ENCODE measurements around the gene FBXL7.

Gene FBXL7

DNA sequence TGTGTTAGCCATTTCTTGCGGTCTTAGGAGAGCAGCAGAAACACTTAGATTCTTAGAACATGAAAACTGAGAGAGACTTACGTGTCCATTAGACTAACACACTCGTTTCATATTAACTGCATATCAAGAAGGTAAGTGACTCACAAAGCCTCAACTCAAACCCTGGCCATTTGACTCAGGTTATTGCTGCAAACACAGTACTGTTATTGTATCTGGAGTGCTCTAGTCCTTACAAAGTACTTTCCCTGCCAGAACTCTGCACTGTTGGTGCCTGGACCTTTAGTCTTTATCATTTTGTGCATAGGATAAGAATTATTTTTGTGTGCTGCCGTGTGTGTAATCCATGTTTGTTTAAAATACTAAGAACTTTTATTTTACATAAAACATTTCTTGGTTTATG, 155.7 kb downstream of the FBXL7 start:
- Mint-ChIP-seq H3K27me3 (no peaks in the 10 kb centered on the region), H3K9me3 (peaks cover 0 to 4% of the 10 kb centered on the region in 2 donors), H3K4me1 (no peaks in the 10 kb centered on the region), H3K27ac (no peak overlapping the region), H3K4me3 (no peak overlapping the region)
- DNase-seq (no peak), ATAC-seq (no peak)

DNA sequence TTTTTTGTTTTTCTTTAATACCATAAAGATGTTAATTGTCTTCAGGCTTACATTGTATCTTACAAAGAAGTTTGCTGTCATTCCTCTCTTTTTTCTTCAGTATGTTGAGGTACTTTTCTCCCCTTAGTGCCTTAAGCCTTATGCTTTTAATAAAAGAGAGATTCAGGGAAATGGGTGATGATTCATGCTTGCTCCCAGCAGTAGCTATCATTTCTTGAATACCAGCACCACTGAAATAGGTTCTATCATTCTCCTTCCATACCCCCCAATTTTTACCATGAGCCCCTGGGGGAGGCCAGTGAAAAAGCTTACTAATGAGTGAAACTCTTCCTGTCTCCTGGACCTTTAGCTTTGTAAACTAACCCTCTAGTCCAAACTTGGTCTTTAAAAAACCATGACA, 165.0 kb downstream of the FBXL7 start:
- Mint-ChIP-seq H3K4me1 (no peaks in the 10 kb centered on the region), H3K9me3 (peaks cover 12 to 23% of the 10 kb centered on the region in 2 donors), H3K27ac (no peak overlapping the region), H3K4me3 (no peak overlapping the region), H3K27me3 (no peaks in the 10 kb centered on the region)
- ATAC-seq: no peak
- no peak for DNase-seq

DNA sequence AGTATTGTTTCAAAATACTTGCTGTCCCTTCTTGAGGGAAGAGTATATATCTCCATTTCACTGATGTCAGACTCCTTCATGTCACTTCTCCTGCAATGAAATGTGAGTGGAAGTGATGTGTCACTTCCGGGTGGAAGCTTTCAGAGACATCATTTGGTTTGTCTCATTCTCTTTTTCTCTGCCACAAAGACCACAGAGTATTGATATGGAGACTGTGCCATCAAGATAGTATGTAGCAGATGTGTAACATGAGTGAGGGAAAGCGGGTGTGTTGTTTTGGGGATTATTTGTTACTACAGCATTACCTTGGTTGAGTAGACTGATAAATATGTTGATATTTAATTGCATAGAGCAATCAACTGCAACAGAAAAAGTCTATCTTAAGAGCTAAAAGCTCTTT, 169.8 kb downstream of the FBXL7 start:
- H3K4me3 Mint-ChIP-seq: no peak overlapping the region
- no peak for DNase-seq

DNA sequence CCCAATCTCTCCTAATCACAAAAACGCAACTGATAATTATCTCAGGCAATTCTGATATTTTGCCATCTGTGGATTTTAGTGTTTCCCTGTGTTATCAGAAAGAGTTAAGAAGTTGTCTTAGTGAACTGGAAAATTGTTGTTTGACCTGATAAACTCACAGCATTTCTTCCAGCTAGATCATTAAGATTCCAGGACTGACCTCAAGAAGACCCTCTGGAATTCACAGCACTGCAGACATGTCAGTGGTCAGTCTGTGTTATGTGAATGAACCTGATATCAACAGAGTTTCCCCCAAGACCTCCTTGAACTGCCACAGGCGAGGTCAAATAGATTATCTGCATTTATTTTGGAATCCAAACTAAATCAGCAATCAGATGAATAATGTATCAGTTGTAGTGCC, 174.7 kb downstream of the FBXL7 start:
- Mint-ChIP-seq H3K9me3 (peaks cover 6 to 9% of the 10 kb centered on the region in 2 donors), H3K4me3 (no peak overlapping the region), H3K27me3 (no peaks in the 10 kb centered on the region), H3K4me1 (no peaks in the 10 kb centered on the region), H3K27ac (no peak overlapping the region)
- no peak for DNase-seq
- no peak for ATAC-seq

More for the DNA sequence above, 169.8 kb downstream of the FBXL7 start:
- ATAC-seq: no peak
- no peak overlapping the region for H3K27ac Mint-ChIP-seq
- H3K9me3 Mint-ChIP-seq: peaks cover 6 to 15% of the 10 kb centered on the region in 2 donors
- no peaks in the 10 kb centered on the region for H3K27me3 Mint-ChIP-seq
- H3K4me1 Mint-ChIP-seq: no peaks in the 10 kb centered on the region

DNA sequence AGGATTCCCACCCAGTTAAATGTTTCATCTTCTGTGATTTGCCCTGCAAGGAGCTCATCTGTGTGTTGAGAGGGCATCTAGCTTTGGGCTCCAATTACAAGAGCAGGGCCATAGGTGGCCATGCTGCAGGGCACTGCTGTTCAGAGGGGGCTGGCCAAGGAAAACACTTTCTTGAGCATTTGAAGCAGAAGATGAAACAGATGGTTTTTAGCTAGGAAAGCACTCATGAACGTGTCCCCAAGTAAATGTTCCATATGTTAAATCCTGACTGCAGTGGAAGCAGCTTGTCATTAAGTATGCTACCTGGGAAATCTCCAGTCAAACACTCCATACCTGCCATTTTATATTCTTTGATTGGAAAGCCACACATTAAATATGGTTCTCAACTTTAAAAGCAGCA, 176.6 kb downstream of the FBXL7 start:
- ATAC-seq (no peak), DNase-seq (no peak)
- Mint-ChIP-seq H3K27me3 (no peaks in the 10 kb centered on the region), H3K27ac (no peak overlapping the region), H3K4me1 (no peaks in the 10 kb centered on the region), H3K9me3 (no peaks in the 10 kb centered on the region), H3K4me3 (no peak overlapping the region)

DNA sequence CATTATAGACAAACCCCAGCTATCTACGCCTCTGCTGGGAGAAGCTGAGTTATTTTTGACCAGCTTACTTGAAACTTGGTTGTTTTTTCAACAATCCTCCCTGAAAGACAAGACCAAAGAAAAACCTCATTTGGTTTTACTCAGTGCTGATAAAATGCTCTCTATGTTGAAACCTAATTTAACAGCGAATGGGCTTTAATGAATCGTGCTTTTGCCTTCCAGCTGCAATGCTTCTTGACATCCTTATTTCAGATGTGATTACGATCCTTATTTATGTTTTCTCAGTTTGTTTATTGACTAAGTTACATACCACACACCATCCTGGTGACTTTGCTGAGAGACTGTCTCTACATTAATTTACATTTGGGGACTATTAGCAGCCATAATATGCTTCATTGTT, 179.2 kb downstream of the FBXL7 start:
- H3K27ac Mint-ChIP-seq: no peak overlapping the region

DNA sequence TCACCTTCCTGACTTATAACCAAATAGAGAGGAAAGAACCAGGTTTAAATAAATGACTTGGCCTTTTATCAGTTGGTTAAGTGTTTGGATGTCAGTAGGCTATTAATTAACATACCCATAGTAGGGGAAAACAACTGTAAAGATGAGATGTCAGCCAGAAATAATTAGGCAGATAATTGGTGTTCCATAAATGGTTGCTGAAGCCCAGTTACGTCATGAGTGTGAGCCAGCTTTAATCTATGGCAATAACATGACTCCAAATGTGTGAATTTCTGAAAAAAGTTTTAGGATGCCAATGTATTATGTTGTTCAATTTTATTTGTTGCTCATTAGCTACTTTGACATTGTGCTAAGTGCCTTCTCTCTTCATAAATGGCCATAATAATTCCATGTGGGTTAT, 180.5 kb downstream of the FBXL7 start:
- H3K27ac Mint-ChIP-seq: no peak overlapping the region
- no peak for DNase-seq
- no peak for ATAC-seq
- no peaks in the 10 kb centered on the region for H3K27me3 Mint-ChIP-seq
- no peak overlapping the region for H3K4me3 Mint-ChIP-seq
- H3K4me1 Mint-ChIP-seq: no peaks in the 10 kb centered on the region
- H3K9me3 Mint-ChIP-seq: no peaks in the 10 kb centered on the region

More for the DNA sequence above, 179.2 kb downstream of the FBXL7 start:
- Mint-ChIP-seq H3K27me3 (no peaks in the 10 kb centered on the region), H3K4me1 (no peaks in the 10 kb centered on the region), H3K9me3 (no peaks in the 10 kb centered on the region), H3K4me3 (no peak overlapping the region)
- ATAC-seq (no peak), DNase-seq (no peak)

DNA sequence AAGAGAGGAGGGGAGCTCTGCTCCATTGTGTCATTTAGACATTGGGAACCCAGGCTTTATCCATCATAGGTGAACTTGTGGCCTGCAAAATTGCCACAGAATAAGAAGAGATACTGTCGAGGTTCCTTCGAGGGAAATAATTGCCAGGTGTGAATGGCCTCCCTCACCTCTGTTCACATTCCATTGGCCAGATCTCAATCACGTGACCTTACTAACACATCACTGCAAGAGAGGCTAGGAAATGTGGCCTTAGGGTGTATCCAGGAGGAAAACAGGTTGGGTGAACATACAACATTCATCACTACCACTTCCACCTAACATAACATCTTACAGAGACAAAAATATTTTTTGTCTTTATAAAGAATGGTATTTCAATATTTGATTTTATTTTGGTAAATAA, 182.1 kb downstream of the FBXL7 start:
- ATAC-seq: no peak
- DNase-seq: no peak
- no peaks in the 10 kb centered on the region for H3K27me3 Mint-ChIP-seq
- H3K4me3 Mint-ChIP-seq: no peak overlapping the region
- H3K4me1 Mint-ChIP-seq: no peaks in the 10 kb centered on the region
- H3K27ac Mint-ChIP-seq: no peak overlapping the region
- H3K9me3 Mint-ChIP-seq: no peaks in the 10 kb centered on the region

DNA sequence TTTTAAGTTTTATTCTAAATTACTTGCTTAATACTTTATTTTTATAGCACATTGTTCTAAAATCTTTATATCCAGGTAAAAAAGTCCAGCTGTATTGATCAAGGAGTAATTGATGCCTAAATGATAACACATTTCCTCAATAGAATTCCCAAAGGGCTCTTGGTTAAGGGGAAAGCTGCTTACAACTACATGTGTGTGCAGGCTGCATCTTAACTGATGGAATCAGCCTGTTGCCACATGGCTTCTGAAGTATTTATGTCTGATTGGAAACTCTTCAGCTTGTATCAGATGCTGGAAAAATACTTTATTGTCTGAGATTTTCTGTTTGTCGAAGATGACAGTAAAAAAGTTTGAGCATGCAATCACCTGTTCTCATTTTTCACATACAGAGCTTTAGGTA, 182.6 kb downstream of the FBXL7 start:
- no peak overlapping the region for H3K27ac Mint-ChIP-seq
- no peaks in the 10 kb centered on the region for H3K9me3 Mint-ChIP-seq
- no peaks in the 10 kb centered on the region for H3K4me1 Mint-ChIP-seq
- no peak for DNase-seq
- no peak overlapping the region for H3K4me3 Mint-ChIP-seq
- ATAC-seq: no peak
- H3K27me3 Mint-ChIP-seq: no peaks in the 10 kb centered on the region

DNA sequence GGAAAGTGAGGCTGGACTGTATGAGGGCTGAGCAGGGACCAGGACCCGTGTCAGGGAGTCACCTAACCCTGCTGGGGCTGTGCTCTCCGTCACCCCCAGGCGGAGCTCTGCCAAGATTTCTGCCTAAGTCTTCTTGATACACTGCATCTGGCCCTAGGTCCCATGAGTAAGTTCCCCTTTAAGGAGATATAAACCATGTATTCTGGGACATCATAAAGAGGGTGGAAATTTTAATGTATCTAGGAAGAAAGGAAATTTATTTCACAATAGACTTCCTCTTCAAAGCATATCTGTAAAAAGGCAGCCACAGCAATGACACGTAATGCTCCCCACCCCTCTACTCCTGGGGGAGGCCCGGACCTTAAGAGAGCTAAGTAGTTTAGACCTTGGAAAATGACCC, 183.4 kb downstream of the FBXL7 start:
- no peaks in the 10 kb centered on the region for H3K27me3 Mint-ChIP-seq
- H3K4me1 Mint-ChIP-seq: no peaks in the 10 kb centered on the region
- H3K9me3 Mint-ChIP-seq: no peaks in the 10 kb centered on the region
- DNase-seq: no peak
- H3K27ac Mint-ChIP-seq: no peak overlapping the region
- H3K4me3 Mint-ChIP-seq: no peak overlapping the region
- ATAC-seq: no peak

DNA sequence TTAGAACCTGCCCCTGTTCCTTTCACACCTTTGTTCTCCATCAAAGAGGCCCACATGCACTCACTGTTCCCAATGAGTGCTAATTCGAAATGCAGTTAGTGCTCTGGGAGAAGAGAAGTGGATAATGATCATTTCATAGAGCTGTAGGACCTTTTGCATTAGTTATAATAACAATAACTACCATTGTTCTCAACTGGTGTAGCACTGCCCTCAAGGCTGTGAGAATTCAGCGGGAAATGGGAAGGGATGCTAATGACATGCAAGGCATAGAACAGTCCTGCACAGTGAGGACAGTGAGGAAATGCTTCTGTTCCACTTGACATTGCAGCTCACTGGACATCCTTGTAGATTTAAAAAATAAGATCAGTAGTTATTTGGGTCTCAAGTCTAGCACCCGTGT, 187.4 kb downstream of the FBXL7 start:
- Mint-ChIP-seq H3K4me3 (no peak overlapping the region), H3K27me3 (no peaks in the 10 kb centered on the region), H3K4me1 (no peaks in the 10 kb centered on the region), H3K9me3 (peaks cover 0 to 5% of the 10 kb centered on the region in 2 donors), H3K27ac (no peak overlapping the region)
- ATAC-seq: no peak
- DNase-seq: no peak

DNA sequence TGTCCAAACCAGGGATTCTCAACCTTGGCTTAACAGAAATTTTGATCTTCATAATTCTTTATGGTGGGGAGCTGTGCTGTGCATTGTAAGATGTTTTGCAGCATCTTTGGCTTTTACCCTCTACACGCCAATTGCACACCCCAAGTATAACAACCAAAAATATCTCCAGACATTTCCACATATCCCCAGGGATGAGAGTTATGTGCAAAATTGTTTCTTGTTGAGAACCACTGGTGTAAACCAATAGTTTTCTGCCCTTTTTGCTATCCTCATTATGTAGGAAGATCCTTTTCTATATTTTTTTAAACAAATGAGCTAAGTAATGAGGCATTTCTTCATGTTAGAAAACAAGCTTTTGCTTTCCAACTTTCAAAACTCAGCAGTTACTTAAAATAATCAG, 189.9 kb downstream of the FBXL7 start:
- H3K9me3 Mint-ChIP-seq: peaks cover 0 to 5% of the 10 kb centered on the region in 2 donors
- no peak for ATAC-seq

DNA sequence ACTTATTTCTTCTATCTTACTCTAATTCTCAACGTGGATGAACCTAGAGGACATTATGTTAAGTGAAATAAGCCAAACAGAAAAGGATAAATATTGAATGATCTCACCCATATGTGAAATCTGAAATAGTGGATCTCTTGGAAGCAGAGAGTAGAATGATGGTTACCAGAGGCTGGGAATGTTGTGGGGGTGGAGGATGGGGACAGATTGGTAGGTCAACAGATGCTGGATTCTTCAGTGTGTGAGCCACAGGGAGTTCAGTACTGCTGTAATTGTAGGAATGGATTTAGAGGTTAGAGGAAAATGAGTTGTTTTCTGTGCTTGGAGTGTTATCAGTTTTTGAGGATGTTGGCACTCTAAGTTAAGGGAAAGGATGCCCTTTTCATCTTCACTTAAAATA, 190.6 kb downstream of the FBXL7 start:
- no peak for ATAC-seq
- Mint-ChIP-seq H3K9me3 (peaks cover 0 to 5% of the 10 kb centered on the region in 2 donors), H3K27me3 (no peaks in the 10 kb centered on the region), H3K4me3 (no peak overlapping the region), H3K4me1 (no peaks in the 10 kb centered on the region), H3K27ac (no peak overlapping the region)
- DNase-seq: no peak

More for the DNA sequence above, 189.9 kb downstream of the FBXL7 start:
- H3K27me3 Mint-ChIP-seq: no peaks in the 10 kb centered on the region
- H3K4me3 Mint-ChIP-seq: no peak overlapping the region
- H3K27ac Mint-ChIP-seq: no peak overlapping the region
- no peaks in the 10 kb centered on the region for H3K4me1 Mint-ChIP-seq
- no peak for DNase-seq

DNA sequence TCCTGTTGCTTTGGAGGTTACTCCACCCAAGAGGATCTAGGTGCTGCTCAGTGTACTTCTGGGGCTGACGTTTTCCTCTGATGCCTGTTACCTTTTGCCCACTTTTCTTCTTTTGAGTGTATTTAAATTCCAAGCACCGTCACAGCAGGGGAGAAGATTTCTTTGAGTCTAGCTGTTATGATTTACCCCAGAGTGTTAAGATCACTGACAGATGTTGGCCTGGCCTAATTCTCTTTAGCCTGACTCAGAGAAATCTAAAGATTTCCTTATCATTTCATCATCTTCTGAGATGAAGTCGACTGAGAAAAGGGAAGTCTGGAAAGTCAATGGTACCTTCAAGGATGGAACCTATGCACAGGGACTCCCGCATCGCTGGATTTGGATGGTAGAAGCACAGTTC, 191.5 kb downstream of the FBXL7 start:
- ATAC-seq (no peak), DNase-seq (no peak)
- Mint-ChIP-seq H3K9me3 (peaks cover 0 to 5% of the 10 kb centered on the region in 2 donors), H3K27ac (no peak overlapping the region), H3K4me1 (no peaks in the 10 kb centered on the region), H3K4me3 (no peak overlapping the region), H3K27me3 (no peaks in the 10 kb centered on the region)

DNA sequence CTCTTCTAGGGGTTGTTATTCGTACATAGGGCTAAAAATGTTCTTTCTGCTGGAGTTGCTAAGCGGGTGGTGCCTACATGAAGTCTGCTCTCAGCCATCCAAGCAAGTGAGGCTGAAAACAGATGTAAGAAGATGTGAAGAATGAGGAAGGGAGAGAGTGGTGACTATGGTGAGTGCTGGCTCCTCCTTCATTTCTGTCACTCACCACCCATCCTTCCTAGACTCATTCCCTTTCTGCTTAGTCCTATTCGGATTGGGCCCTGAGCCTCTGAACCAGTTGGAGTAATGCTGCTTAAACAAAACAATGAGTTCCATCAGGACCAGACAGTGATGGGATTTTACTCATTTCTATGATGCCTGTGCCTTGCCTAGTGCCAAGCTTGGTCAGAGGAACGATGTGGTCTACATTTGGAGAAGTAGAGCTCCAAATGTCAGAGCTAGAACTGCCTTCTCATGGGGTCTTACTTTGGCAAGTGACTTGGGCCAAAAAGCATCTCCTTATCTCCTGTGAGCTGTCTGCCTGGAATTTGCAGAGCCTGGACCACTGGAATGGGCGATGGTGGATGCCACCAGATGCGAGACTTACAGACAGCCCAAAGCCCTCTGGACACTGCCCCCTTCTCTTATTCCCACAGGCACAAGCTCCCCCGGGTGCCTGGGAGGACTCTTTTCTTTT, 192.9 kb downstream of the FBXL7 start:
- H3K27ac Mint-ChIP-seq: no peak overlapping the region
- ATAC-seq: no peak
- no peak for DNase-seq
- H3K4me1 Mint-ChIP-seq: no peaks in the 10 kb centered on the region
- H3K4me3 Mint-ChIP-seq: no peak overlapping the region
- no peaks in the 10 kb centered on the region for H3K27me3 Mint-ChIP-seq
- H3K9me3 Mint-ChIP-seq: peaks cover 0 to 14% of the 10 kb centered on the region in 2 donors

DNA sequence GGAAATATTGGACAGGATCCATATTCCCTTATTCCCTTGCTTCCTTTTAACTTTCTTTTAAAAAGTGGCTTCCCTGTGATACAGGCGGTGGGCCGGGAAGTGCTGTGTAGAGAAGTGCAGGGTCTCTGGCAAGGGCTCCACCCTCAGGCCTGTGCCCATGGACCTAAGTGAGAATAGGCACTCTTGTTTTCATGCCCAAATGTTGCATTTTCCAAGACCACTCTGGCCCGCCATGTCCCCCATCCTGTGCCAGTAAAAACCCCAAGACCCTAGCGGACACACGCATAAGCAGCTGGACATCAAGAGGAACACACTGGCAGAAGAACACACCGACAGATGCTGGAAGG, 193.4 kb downstream of the FBXL7 start:
- ATAC-seq (no peak), DNase-seq (no peak)
- no peaks in the 10 kb centered on the region for H3K4me1 Mint-ChIP-seq
- no peak overlapping the region for H3K4me3 Mint-ChIP-seq
- H3K27me3 Mint-ChIP-seq: no peaks in the 10 kb centered on the region
- H3K27ac Mint-ChIP-seq: no peak overlapping the region
- peaks cover 0 to 14% of the 10 kb centered on the region in 2 donors for H3K9me3 Mint-ChIP-seq

DNA sequence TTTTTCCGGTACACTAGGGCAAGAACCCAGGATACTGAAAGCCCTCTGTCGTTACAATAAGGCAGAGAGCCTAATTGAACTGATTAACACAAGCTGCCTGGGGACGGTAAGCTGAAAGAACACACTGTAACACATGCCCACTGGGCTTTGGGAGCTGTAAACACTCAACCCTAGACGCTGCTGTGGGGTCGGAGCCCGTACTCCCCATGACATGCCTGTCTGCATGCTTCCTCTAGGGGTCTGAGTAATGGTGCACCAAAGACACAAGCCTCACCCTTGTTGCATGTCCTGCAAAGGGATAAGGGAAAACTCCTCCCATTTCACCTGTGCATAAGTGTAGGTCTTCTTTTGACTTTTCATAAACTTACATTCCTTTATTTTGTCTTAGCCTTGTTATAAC, 194.0 kb downstream of the FBXL7 start:
- Mint-ChIP-seq H3K4me1 (no peaks in the 10 kb centered on the region), H3K4me3 (no peak overlapping the region), H3K9me3 (peaks cover 0 to 10% of the 10 kb centered on the region in 2 donors), H3K27me3 (no peaks in the 10 kb centered on the region), H3K27ac (no peak overlapping the region)
- no peak for DNase-seq
- no peak for ATAC-seq

Measured in stimulated activated naive CD8-positive, alpha-beta T cell treated with anti-CD3 and anti-CD28 coated beads, Interleukin-15, amount 100 ng/mL, for 72 hours (primary cell).